ENCODE measurements around the gene DCUN1D3. TPM values are rescaled to one million over a fixed set of nuclear protein-coding genes. Genes with fewer than 3 reads are reported as not detected.

The DCUN1D3 gene
- total RNA-seq, 1 experiment from 2014 or later: 10.5 TPM

DNA sequence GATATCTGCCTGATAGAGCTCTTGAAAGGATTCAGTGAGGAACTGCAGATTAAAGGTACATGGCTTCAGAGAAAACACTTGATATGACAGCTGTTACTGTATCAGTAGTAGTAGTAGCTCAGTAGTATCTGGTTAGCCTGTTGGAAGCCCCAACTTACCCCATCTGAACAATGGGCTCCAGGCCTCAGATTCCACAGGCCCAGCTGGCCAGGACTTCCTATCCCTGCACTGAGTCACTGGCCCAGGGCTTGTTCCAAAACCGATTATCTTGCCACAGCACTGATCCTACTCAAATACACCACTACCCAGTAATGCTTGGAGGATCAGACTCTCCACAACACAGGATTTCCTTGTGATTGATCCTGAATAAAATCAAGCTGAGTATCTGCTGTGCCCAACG lies 32.6 kb downstream of the DCUN1D3 start:
- no peak for TF ChIP-seq CTCF (conservative IDR thresholded peaks at IDR 0.05; ENCODE audit: low read depth, low read length)
- Histone ChIP-seq H3K9me3 (ENCODE audit: low read length) (no peaks in the 10 kb centered on the region), H3K4me3 (ENCODE audit: low read length) (no peak overlapping the region), H3F3A (ENCODE audit: low read length, unreplicated experiment) (no peaks in the 10 kb centered on the region), H4K20me1 (ENCODE audit: low read length) (no peaks in the 10 kb centered on the region), H3K9me2 (replicated peaks; ENCODE audit: low read length) (no peaks in the 10 kb centered on the region), H3K4me1 (ENCODE audit: insufficient read depth, low read length) (peaks cover 17% of the 10 kb centered on the region), H3K27me3 (ENCODE audit: low read length) (no peaks in the 10 kb centered on the region), H3K9ac (ENCODE audit: low read length) (no peak overlapping the region), H3K4me2 (ENCODE audit: low read length) (no peak overlapping the region), H3K27ac (ENCODE audit: low read length) (no peak overlapping the region), H2AFZ (ENCODE audit: low read length) (no peak overlapping the region), H3K79me2 (ENCODE audit: low read length) (peaks cover 92% of the 10 kb centered on the region), H3K36me3 (ENCODE audit: low read depth, low read length) (no peaks in the 10 kb centered on the region)
- ATAC-seq (no peak), DNase-seq (no peak)
- ChIA-PET CTCF (no interaction called here), POLR2A (ENCODE audit: unreplicated experiment) (interaction anchor here (0.7 kb wide), 1 partner anchor 1312 kb away, joined by 3 read pairs; the partner anchor contains the start of gene VPS35L)
- intact Hi-C loops (cut with micrococcal nuclease): no loop called here
- no TSS peak for BruUV-seq (replicated peaks)

DNA sequence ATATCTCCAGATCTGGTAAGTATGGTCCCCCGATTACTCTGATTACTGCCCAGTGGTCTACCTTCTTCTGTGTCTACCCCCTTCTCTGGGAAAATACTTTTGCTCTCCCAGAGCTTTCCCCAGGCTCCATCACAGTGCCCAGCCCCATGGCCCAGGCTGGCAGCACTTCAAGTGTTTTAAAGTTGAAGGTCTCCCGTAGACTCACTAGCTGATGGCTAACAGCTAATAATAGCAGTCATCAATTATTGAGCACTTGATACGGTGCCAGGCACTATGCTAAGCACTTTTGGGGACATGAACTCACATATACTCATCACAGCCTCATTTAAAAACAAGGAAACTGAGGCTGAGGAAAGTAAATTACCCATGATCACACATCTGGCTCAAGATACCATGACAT lies 33.4 kb downstream of the DCUN1D3 start:
- ChIA-PET CTCF (no interaction called here), POLR2A (ENCODE audit: unreplicated experiment) (interaction anchor here (1.5 kb wide), 1 partner anchor 34 kb away, joined by 8 read pairs; the partner anchor contains the start of genes DCUN1D3 and LYRM1)
- Histone ChIP-seq H3K36me3 (ENCODE audit: low read depth, low read length) (peaks cover 3% of the 10 kb centered on the region; the same call in 1 of the 2 replicates), H3K4me3 (ENCODE audit: low read length) (no peak overlapping the region), H4K20me1 (ENCODE audit: low read length) (no peaks in the 10 kb centered on the region), H3K27ac (ENCODE audit: low read length) (peak overlapping the region; percentile 85; the same call in 1 of the 2 replicates), H3K79me2 (ENCODE audit: low read length) (peaks cover 92% of the 10 kb centered on the region), H3K9me3 (ENCODE audit: low read length) (no peaks in the 10 kb centered on the region), H3K4me2 (ENCODE audit: low read length) (0 out of 2 replicates have a peak overlapping the region, but pooled peaks have one; percentile 56), H3K27me3 (ENCODE audit: low read length) (no peaks in the 10 kb centered on the region), H3F3A (ENCODE audit: low read length, unreplicated experiment) (no peaks in the 10 kb centered on the region), H3K9ac (ENCODE audit: low read length) (no peak overlapping the region), H3K9me2 (replicated peaks; ENCODE audit: low read length) (no peaks in the 10 kb centered on the region), H3K4me1 (ENCODE audit: insufficient read depth, low read length) (peaks cover 17% of the 10 kb centered on the region), H2AFZ (ENCODE audit: low read length) (no peak overlapping the region)
- intact Hi-C loops (cut with micrococcal nuclease): no loop called here
- no peak for TF ChIP-seq EZH2 (IDR thresholded peaks at IDR 0.05; ENCODE audit: low read length, unreplicated experiment)
- no peak for TF ChIP-seq CTCF (conservative IDR thresholded peaks at IDR 0.05; ENCODE audit: low read depth, low read length)
- no peak for TF ChIP-seq EZH2phosphoT487 (IDR thresholded peaks at IDR 0.05; ENCODE audit: borderline replicate concordance, low read length)
- no TSS peak for BruUV-seq (replicated peaks)
- DNase-seq: no peak
- ATAC-seq: no peak

GRCh38 chr16:20866145-20866772 lies 33.9 kb downstream of the DCUN1D3 start:
- intact Hi-C loops (cut with micrococcal nuclease): no loop called here
- Histone ChIP-seq H3K36me3 (ENCODE audit: low read depth, low read length) (peaks cover 3% of the 10 kb centered on the region; the same call in 1 of the 2 replicates), H3F3A (ENCODE audit: low read length, unreplicated experiment) (no peaks in the 10 kb centered on the region), H3K79me2 (ENCODE audit: low read length) (peaks cover 86% of the 10 kb centered on the region), H3K9me2 (replicated peaks; ENCODE audit: low read length) (no peaks in the 10 kb centered on the region), H3K9ac (ENCODE audit: low read length) (peak overlapping the region; percentile 59), H4K20me1 (ENCODE audit: low read length) (no peaks in the 10 kb centered on the region), H3K4me2 (ENCODE audit: low read length) (peak overlapping the region; percentile 56), H3K4me1 (ENCODE audit: insufficient read depth, low read length) (peaks cover 17% of the 10 kb centered on the region), H3K27me3 (ENCODE audit: low read length) (no peaks in the 10 kb centered on the region), H3K27ac (ENCODE audit: low read length) (peak overlapping the region; percentile 85), H3K4me3 (ENCODE audit: low read length) (no peak overlapping the region), H2AFZ (ENCODE audit: low read length) (no peak overlapping the region), H3K9me3 (ENCODE audit: low read length) (no peaks in the 10 kb centered on the region)
- POLR2A ChIA-PET (ENCODE audit: unreplicated experiment): interaction anchor here (0.6 to 1.5 kb wide), 2 partner anchors 34 to 92 kb away, joined by 4 to 8 read pairs; partner anchors contain the start of genes DCUN1D3 and LYRM1
- TF ChIP-seq EZH2phosphoT487 (IDR thresholded peaks at IDR 0.05; ENCODE audit: borderline replicate concordance, low read length): no peak
- TF ChIP-seq CTCF (conservative IDR thresholded peaks at IDR 0.05; ENCODE audit: low read depth, low read length): no peak
- no peak for TF ChIP-seq EZH2 (IDR thresholded peaks at IDR 0.05; ENCODE audit: low read length, unreplicated experiment)
- peak; percentile 70 for DNase-seq
- ATAC-seq: peak; percentile 97
- no TSS peak for BruUV-seq (replicated peaks)
- CTCF ChIA-PET: no interaction called here

Data from PC-3 (cell line).